Right cardiac atrium (tissue), 5 donors: ENCODE measurements around the gene ALPG. TPM values are rescaled to one million over a fixed set of nuclear protein-coding genes. Genes with fewer than 3 reads are reported as not detected.
"Not testable (repeated sequence)": the region's sequence is repeated elsewhere in the genome, so short reads cannot be mapped to it uniquely, and the experiment has no call there.

Experiments used
- ATAC-seq, 2 donors: fragments of 200-7000 bp; cut with Tn5 transposase; one replicate each; pipeline versions ENCODE4 v1.8.0 to v1.9.1; 2020; ENCODE audit warnings: moderate library complexity in 2 of 2, mild to moderate bottlenecking in 1 of 2
- DNase-seq, 3 donors: peaks; one replicate each; pipeline ENCODE4 v3.0.0-alpha.2; 2020
- H3K27ac ChIP-seq: one replicate; pipeline ENCODE4 v1.5.1; 2013; ENCODE audit warnings: mild to moderate bottlenecking, low read length, control low read depth, moderate library complexity
- H3K27me3 ChIP-seq: one replicate; pipeline ENCODE4 v1.6.1; 2013; ENCODE audit not compliant: control insufficient read depth, insufficient read depth
- H3K4me1 ChIP-seq: one replicate; pipeline ENCODE4 v1.6.1; 2013; ENCODE audit warnings: low read length; ENCODE audit not compliant: control insufficient read depth, insufficient read depth
- H3K4me3 ChIP-seq: one replicate; pipeline ENCODE4 v1.5.1; 2013; ENCODE audit warnings: low read length, control low read depth
- H3K9me3 ChIP-seq: one replicate; pipeline ENCODE4 v1.6.1; 2013; ENCODE audit warnings: low read length; ENCODE audit not compliant: control insufficient read depth
- WGBS: extraction: QIAGEN DNeasy Blood & Tissue Kit; methylation state at CpG from one replicate; pipeline ENCODE4 v1.1.7; 2013; 5-methylcytosine and 5-hydroxymethylcytosine counted together
- intact Hi-C, 4 donors: fragments of 100-400 bp; cut with DNase I; formaldehyde crosslinking; loops; one replicate each; pipeline versions ENCODE4 v1.11.0 to v1.14.0; 2022 to 2023
- polyA plus RNA-seq: library from polyadenylated mRNA; stranded (reverse); fragments of 200-250 nt; gene quantifications from one replicate; pipeline ENCODE4 v1.2.3, GENCODE V29; 2013
- total RNA-seq, 4 donors: library from RNA; stranded (reverse); fragmentation: NEBNext Ultra II Directional; extraction: Animal tissue kit (Norgen Biotek cat#: 25700); gene quantifications; one replicate each; pipeline ENCODE4 v1.2.1, GENCODE V29; 2021
- donor health status: healthy with polysubstance abuse.
- donor health status: DM: no; HTN: yes; CAD: no.
- donor health status: DM: no; HTN: no; CAD: no.
- donor health status: DM: no; HTN: yes; CAD: no; lungs with severe emphysema.
- donor health status: DM: yes; HTN: yes; CAD: no.

The ALPG gene
- total and polyA plus RNA-seq, 5 donors = not detected

DNA sequence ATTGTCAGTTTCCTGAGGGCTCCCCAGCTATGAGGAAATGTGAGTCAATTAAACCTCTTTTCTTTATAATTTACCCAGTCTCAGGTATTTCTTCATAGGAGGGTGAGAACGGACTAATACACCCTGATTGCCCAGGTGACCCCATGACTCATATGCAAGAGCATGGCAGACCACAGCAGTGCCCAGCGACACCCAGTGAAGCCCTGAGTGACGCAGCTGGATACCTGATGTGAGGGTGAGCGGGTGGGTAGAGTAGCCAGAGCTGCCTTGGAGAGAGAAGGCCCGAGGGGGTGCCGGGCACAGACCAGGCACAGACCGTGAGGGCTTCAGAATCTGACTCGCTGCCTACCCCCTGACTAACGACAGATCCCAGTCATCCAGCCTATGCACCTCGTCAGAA lies 15.4 kb downstream of the ALPG start:
- ATAC-seq = no peak
- intact Hi-C loops = no loop called here
- no peaks in the 10 kb centered on the region for H3K9me3 ChIP-seq
- no peak overlapping the region for H3K27ac ChIP-seq
- no peaks in the 10 kb centered on the region for H3K27me3 ChIP-seq
- H3K4me1 ChIP-seq = no peaks in the 10 kb centered on the region
- H3K4me3 ChIP-seq = no peak overlapping the region
- WGBS = 88% methylated on average over 10 of the region's 10 CpGs
- DNase-seq = no peak

DNA sequence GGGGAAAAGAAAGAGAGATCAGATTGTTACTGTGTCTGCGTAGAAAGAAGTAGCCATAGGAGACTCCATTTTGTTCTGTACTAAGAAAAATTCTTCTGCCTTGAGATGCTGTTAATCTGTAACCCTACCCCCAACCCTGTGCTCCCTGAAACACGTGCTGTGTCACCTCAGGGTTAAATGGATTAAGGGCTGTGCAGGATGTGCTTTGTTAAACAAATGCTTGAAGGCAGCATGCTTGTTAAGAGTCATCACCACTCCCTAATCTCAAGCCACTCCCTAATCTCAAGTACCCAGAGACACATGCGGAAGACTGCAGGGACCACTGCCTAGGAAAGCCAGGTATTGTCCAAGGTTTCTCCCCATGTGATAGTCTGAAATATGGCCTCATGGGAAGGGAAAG lies 16.4 kb downstream of the ALPG start:
- H3K27me3 ChIP-seq, H3K4me1 ChIP-seq, H3K4me3 ChIP-seq, DNase-seq, H3K27ac ChIP-seq, ATAC-seq, H3K9me3 ChIP-seq, intact Hi-C loops: not testable (repeated sequence)
- WGBS = 28% methylated on average over 3 of the region's 3 CpGs

DNA sequence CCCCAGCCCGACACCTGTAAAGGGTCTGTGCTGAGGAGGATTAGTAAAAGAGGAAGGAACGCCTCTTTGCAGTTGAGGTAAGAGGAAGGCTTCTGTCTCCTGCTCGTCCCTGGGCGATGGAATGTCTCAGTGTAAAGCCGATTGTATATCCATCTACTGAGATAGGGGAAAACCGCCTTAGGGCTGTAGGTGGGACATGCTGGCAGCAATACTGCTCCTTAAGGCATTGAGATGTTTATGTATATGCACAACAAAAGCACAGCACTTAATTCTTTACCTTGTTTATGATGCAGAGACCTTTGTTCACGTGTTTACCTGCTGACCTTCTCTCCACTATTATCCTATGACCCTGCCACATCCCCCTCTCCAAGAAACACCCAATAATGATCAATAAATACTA lies 16.8 kb downstream of the ALPG start:
- H3K4me3 ChIP-seq, H3K4me1 ChIP-seq: not testable (repeated sequence)

DNA sequence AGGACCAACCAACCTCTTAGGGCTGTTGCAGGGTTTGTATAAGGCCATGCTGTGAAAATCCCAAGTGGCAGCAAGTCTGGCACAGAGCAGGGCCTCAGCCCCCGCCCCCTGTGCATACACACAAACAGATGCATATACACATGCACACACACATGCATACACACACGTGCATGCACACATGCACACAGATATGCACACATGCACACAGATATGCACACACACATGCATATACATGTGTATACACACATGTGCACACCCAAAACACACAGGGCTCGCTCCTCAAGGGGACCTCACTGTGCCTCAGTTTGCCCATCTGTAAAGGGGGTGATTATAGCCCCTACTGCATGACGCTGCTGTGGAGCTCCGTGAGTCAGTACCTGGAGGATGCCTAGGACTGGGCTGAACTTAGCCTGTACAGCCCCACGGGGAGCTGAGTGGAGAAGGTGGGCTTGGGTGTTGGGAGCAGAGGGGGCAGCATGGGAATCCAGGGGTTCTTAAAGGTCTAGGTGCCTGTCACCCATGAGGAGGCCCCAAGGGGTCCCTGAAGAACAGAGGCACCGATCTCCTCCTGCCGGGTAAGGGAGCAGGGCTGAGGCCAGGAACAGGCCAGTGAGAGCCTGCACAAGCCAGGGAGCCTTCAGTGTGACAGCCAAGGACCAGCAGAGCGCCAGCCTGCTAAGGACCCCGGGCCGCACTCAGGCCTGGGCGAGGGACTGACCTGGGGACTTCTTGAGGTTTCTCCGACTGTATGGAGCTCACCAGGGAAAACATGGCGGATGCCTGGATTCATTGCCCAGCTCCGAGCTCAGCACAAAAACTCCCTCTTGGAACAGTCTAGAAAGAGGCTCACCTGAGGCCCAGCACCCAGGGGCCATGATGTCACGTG lies 25.3 kb downstream of the ALPG start:
- intact Hi-C loops = no loop called here
- Histone ChIP-seq H3K9me3 (no peaks in the 10 kb centered on the region), H3K4me3 (no peak overlapping the region), H3K27me3 (no peaks in the 10 kb centered on the region), H3K4me1 (no peaks in the 10 kb centered on the region), H3K27ac (no peak overlapping the region)
- ATAC-seq (no peak), DNase-seq (no peak)
- 88% methylated on average over 16 of the region's 16 CpGs for WGBS

More for the DNA sequence above, 16.8 kb downstream of the ALPG start:
- ATAC-seq, DNase-seq, H3K27me3 ChIP-seq, H3K27ac ChIP-seq, intact Hi-C loops, H3K9me3 ChIP-seq: not testable (repeated sequence)
- WGBS = 23% methylated on average over 6 of the region's 7 CpGs

DNA sequence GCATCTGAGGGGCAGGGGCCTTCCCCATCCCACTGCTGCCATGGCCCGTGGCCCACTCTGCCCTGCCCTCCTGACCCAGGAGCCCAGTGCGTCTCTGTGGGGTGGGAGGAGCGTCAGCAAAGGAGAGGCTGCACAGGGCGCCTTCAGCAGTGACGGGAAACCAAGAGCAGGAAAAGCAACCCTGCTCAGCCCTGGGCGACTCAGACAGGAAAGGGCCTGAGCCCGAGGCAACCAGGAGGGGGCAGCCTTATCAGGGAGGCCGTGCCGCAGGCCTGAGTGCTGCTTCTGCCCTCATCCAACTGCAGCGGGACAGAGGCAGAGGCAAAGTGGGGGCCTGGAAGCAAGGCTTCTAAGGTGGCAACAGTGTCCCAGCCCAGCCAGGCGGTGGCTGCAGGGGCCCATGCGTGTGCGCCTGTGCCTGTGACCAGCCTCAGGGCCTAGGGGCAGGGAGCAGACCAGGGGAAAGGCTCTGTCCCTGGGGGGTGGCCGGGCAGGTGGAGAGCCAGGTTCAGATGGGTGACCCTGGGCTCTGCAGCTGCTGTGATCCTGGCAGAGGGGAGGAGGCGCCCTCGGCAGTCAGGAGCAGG lies 26.0 kb downstream of the ALPG start:
- peak in 1 of 2 donors; percentile 26 for ATAC-seq
- H3K27ac ChIP-seq = no peak overlapping the region
- H3K4me1 ChIP-seq = no peaks in the 10 kb centered on the region
- no peaks in the 10 kb centered on the region for H3K27me3 ChIP-seq
- WGBS = 73% methylated on average over 16 of the region's 16 CpGs
- intact Hi-C loops = no loop called here
- no peak overlapping the region for H3K4me3 ChIP-seq
- no peak for DNase-seq
- no peaks in the 10 kb centered on the region for H3K9me3 ChIP-seq

DNA sequence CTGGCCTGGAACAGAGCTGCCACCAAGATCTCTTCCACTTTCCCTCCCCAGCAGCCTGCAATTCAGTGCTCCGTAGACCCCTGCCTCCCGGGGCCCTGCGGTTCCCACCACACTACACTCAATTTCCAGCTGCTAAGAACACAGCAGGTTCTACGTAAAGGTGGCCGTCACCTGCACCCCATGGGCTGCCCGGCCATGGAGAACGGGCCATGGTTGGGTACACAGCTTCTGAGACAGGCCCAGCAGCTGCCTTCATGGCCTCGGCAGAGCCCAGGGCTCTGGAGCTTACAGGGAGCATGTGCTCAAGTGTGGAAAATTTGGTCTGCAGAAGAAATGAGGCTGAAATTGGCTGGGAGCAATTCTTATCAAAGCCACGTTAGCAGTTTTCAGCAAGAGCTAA lies 27.0 kb downstream of the ALPG start:
- intact Hi-C loops, ATAC-seq, H3K27me3 ChIP-seq, H3K27ac ChIP-seq, H3K4me1 ChIP-seq, H3K9me3 ChIP-seq, DNase-seq, H3K4me3 ChIP-seq: not testable (repeated sequence)
- WGBS = 86% methylated on average over 9 of the region's 9 CpGs

DNA sequence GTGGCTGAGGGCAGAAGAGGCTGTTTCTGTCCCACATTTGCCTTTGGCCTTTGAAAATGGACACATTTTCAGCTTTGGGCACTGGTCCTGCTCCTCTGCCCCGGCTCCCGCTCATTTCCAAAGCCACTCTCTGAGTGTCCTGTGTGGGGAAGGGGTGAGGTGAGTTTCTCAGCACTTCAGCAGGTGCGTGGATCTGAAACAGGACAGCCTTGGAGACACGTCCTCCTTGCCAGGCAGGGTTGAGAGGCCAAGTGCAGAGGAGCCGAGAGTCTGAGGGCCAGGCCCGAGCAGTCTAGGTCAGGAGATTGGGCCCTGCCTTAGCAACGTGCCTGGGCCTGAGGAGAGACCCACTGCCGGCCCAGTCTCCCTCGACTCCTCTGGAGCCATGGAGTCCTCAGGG lies 27.4 kb downstream of the ALPG start:
- DNase-seq (no peak), ATAC-seq (no peak)
- H3K27ac ChIP-seq = no peak overlapping the region
- no peaks in the 10 kb centered on the region for H3K27me3 ChIP-seq
- no peaks in the 10 kb centered on the region for H3K9me3 ChIP-seq
- H3K4me1 ChIP-seq = no peaks in the 10 kb centered on the region
- intact Hi-C loops = no loop called here
- 80% methylated on average over 9 of the region's 9 CpGs for WGBS
- H3K4me3 ChIP-seq = no peak overlapping the region

DNA sequence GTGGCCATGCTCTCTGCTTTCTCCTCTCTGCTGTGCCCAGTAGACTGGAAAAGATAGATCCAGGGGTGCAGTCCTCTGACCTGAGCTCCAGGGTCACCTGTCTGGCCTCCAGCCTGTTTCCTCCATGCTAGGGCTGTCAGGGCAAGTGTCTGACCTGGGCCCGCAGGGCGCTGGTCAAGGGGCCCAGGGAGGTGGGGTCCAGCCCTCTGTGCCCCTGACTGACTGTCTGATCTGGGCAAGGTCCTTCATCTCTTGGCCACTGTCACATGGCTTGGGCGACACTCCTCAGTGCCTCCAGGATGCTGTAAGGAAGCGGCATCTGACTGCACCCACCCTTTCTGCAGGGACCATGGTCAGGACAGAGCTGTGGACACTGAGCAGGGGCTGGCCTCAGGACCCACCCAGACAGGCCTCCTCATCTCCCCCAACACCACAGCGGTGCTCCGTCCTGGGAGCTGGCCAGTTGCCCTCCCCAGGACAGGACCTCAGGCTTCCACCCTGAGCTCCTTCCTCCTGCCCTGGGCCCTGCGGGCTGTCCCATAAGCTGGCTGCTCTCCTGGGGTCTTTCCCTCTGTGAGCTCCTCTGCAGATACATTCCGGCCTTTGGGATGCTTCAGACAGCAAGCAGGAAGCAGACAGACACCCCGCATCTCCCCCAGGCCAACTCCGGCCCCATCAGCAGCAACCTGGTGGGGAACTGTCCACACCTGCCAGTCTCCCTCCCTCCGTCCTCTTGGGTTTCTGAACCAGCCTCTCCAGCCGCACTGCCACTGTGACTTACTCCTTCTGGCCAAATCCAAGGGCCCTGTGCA lies 28.1 kb downstream of the ALPG start:
- intact Hi-C loops = loop anchor here in 2 of 4 donors (5.0 kb wide), 2 partner anchors 527 to 532 kb away; no protein-coding TSS in a partner anchor
- ATAC-seq (no peak), DNase-seq (no peak)
- Histone ChIP-seq H3K27ac (no peak overlapping the region), H3K4me1 (no peaks in the 10 kb centered on the region), H3K27me3 (no peaks in the 10 kb centered on the region), H3K4me3 (no peak overlapping the region), H3K9me3 (no peaks in the 10 kb centered on the region)
- WGBS = 88% methylated on average over 12 of the region's 12 CpGs

DNA sequence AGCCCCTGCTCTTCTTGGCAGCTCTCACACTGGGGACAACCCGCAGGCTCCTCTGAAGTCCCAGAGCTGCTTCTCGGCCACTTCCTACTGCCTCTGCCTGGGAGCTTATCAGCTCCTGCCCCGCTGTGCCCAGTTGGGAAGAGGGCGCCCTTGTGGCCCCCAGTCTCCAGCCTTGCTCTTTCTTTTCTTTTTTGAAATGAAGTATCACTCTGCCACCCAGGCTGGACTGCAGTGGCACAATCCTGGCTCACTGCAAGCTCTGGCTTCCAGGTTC lies 28.7 kb downstream of the ALPG start:
- intact Hi-C loops = loop anchor here in 2 of 4 donors (5.0 kb wide), 2 partner anchors 528 to 533 kb away; no protein-coding TSS in a partner anchor
- ATAC-seq (no peak), DNase-seq (no peak)
- Histone ChIP-seq H3K4me1 (no peaks in the 10 kb centered on the region), H3K4me3 (no peak overlapping the region), H3K27me3 (no peaks in the 10 kb centered on the region), H3K27ac (no peak overlapping the region), H3K9me3 (no peaks in the 10 kb centered on the region)
- 89% methylated on average over 4 of the region's 4 CpGs for WGBS

DNA sequence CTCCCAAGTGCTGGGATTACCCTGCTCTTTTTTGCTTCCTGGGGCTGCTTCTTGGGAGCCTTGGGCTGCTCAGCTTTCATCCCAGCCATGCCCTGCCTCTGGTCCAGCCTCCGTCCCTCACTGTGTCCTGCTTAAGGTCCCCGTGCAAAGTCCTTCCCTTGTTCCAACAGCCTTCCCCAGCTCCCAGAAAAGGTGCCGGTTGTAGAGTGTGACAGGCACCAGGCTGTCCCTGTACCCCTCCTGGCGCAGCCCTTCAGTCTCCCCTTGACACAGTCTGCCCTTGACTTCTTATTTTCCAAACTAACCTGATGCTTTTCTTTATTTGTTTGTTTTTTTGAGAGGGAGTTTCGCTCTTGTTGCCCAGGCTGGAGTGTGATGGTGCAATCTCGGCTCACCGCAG lies 29.2 kb downstream of the ALPG start:
- H3K9me3 ChIP-seq = no peaks in the 10 kb centered on the region
- no peak overlapping the region for H3K27ac ChIP-seq
- 87% methylated on average over 7 of the region's 7 CpGs for WGBS
- no peak for ATAC-seq
- intact Hi-C loops = loop anchor here in 2 of 4 donors (5.0 kb wide), 2 partner anchors 529 to 534 kb away; no protein-coding TSS in a partner anchor
- no peak for DNase-seq
- H3K4me3 ChIP-seq = no peak overlapping the region
- H3K27me3 ChIP-seq = no peaks in the 10 kb centered on the region
- no peaks in the 10 kb centered on the region for H3K4me1 ChIP-seq
